NCI-H2196 treated with DMSO at 0.1 percent for 48 hours (cell line): Measurements from ENCODE around the gene CCSER2.
"Not testable (repeated sequence)": the region's sequence is repeated elsewhere in the genome, so short reads cannot be mapped to it uniquely, and the experiment has no call there.

ENCODE experiments used
- DNase-seq: peaks from one replicate; lab custom pipeline; 2025; ENCODE audit not compliant: unreplicated experiment; lab: John Stamatoyannopoulos, UW

CCSER2 gene, protein sequence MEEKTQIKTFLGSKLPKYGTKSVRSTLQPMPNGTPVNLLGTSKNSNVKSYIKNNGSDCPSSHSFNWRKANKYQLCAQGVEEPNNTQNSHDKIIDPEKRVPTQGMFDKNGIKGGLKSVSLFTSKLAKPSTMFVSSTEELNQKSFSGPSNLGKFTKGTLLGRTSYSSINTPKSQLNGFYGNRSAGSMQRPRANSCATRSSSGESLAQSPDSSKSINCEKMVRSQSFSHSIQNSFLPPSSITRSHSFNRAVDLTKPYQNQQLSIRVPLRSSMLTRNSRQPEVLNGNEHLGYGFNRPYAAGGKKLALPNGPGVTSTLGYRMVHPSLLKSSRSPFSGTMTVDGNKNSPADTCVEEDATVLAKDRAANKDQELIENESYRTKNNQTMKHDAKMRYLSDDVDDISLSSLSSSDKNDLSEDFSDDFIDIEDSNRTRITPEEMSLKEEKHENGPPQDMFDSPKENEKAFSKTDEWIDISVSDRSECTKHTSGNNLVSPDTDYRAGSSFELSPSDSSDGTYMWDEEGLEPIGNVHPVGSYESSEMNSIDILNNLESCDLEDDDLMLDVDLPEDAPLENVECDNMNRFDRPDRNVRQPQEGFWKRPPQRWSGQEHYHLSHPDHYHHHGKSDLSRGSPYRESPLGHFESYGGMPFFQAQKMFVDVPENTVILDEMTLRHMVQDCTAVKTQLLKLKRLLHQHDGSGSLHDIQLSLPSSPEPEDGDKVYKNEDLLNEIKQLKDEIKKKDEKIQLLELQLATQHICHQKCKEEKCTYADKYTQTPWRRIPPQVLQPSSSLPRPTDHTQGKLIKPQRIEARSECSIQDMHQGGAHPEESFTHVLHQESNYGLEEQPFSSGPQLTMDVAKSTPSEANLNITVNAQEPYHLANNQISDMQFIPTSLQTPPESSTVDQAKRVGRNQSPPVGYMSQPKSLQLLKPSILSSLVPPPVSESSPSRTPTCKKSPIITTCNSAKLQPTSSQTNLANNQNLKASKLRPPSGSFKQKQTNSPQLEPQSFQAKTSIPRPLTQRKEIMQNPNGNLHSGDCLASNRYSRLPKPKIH

DNA sequence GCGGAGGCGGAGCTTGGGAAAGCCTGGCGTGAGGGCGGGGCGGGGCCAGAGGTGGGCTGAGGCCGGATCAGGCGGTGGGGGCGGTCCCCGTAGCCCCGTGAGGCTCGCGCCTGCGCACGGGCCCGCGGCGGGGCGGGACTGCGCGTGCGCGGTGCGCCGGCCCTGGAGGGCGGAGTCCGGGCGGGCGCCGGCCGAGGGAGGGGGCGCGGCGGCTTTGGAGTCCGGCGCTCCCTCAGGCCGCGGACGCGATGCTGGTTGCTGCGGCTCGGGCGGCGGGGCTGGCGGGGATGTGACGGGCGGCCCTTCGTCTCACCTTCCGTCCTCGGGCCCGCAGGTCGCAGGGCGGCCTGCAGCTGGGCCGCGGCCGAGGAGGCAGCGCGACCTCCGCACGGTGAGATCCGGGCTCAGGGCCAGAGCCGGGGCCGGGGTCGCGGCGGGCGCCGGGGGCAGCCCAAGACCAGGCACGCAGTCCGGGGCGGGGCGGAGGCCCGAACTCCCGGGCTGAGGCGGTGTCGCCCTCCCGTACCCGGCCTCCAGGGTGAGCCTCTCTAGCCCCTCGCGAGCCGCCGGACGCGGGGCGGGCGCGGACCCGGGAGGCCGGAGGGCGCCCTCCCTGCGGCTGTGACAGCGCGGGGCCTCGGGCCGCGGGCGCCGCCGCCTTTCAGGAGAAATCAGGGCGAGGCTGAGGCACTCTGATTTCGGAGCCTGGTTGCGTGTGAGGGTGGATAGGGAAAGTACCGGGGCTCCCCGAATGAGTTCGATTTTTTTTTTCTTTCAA, at the start of gene CCSER2:
CCSER2 (plus strand) TSS at position 172 of the 778 bp plus-strand sequence. CDS start 42,464 bp downstream, outside the sequence.
- peak; percentile 63 for DNase-seq

DNA sequence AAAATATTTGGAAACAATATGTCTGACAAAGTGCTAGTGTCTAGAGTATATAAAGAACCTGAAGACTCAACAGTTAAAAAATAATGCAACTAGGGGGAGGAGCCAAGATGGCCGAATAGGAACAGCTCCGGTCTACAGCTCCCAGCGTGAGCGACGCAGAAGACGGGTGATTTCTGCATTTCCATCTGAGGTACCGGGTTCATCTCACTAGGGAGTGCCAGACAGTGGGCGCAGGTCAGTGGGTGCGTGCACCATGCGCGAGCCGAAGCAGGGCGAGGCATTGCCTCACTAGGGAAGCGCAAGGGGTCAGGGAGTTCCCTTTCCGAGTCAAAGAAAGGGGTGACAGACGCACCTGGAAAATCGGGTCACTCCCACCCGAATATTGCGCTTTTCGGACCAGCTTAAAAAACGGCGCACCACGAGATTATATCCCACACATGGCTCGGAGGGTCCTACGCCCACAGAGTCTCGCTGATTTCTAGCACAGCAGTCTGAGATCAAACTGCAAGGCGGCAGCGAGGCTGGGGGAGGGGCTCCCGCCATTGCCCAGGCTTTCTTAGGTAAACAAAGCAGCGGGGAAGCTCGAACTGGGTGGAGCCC, 48.4 kb upstream of the CCSER2 start:
- DNase-seq = not testable (repeated sequence)

DNA sequence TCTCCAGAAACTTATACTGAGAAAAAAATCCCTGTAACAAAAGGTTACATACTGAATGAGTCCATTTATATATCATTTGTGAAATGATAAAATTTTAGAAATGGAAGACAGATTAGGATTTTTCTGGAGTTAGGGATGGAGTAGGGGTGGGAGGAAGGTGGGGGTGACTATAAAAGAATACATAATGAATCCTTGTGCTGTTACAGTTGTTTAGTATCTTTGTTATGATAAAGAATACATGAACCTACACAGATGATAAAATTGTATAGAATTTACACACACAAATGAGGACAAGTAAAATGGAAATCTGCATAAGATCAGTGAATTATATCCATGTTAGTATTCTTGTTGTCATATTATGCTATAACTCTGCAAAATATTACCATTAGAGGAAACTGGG, 41.7 kb upstream of the CCSER2 start:
- no peak for DNase-seq

DNA sequence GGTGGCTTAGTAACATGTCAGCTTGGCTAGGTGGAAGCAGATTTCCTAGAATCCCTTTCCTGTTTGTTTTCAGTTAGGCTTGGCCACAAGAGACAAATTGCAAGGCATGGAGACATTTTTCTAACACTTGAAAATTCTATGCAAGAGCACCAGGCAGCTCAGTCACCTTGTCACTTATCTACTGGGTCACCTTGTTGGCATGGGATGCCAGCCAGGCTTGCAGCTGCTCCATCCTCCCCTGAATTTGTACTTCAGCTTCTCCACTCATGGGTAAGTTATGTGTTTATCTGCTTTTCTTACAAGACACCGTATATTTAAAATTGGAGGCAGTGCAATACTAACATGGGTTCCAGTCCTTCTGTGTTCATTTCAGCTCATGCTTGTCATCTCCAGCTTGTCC, 40.2 kb upstream of the CCSER2 start:
- no peak for DNase-seq

DNA sequence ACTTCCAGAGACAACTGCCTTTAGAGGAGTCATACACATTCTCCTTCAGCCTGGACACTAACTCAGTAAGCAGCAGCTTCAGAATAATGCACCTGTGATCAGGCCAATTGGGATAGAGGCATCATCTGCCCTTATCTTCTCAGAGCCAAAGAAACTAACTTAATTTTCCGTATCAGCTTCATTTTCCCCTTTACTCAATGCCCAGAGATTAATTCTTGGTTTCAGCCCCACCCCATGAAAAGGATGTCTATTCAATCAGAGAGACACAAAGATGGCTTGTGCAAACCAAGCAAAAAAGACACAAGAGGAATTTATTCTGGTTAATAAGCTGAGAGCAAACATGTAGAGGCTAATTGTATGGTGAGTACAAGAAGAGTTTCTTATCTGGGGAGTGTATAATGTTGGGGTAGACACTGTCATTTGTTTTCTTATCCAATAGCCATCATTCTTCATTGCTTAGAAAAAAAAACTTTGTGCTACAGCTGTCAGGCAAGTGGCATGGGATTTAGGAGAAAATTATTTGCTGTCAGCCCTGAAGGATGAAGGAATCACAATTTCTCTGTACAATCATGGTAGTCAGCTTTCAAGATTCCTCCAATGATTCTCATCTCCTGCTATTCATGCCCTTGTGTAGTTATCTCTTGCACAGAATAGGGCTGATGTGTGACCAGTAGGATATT, 38.7 kb upstream of the CCSER2 start:
- DNase-seq = no peak

DNA sequence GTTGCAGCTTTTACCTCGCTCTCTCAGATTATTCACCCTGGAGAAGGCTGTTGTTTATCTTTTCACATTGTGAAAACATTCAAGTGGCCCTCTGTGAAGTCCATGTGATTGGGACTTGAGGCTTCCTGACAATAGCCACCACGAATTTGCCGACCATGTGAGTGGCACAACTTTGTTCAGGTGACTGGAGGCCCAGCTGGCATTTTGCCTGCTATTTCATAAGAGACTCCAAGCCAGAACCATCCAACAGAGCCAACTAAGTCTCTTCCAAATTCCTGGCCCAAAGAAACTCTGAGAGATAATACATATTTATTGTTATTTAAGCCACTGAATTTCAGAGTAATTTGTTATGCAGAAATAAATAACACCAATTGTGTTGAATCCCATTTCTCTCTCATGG, 38.2 kb upstream of the CCSER2 start:
- no peak for DNase-seq

DNA sequence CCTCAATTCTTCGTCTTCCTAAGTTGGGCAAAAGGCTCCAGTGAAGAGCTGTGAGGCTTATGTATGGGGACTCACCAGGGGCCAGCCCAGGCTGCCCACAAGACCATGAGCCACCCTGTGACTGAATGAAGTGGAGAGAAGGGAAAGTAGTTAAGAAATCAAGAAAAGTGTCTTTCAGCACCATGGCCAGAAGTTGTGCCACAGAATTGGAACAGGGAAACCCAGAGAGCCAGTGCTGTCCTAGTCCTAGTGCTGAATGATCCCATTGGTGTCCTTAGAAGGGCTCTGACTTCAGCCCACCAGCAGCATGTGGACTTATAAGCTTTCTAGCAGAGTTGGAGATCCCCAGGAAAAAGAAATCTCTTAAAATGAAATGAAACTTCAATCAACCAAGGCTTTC, 37.0 kb upstream of the CCSER2 start:
- DNase-seq = no peak

DNA sequence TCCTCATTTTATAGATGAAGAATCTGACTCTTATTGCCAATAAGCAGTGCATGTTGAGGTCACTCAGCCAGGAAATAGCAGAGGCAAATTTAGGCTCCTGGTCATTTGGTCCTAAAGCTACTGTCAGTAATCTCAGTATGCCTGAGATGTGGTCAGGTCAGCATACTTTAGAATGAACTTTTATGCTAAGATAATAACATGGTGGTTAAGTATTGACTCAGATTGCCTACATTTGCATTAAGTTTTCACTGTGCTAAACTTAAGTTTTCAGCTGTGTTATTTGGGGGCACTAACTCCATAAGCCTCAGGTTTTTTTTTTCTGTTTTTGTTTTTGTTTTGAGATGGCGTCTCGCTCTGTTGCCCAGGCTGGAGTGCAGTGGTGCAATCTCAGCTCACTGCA, 35.9 kb upstream of the CCSER2 start:
- no peak for DNase-seq

DNA sequence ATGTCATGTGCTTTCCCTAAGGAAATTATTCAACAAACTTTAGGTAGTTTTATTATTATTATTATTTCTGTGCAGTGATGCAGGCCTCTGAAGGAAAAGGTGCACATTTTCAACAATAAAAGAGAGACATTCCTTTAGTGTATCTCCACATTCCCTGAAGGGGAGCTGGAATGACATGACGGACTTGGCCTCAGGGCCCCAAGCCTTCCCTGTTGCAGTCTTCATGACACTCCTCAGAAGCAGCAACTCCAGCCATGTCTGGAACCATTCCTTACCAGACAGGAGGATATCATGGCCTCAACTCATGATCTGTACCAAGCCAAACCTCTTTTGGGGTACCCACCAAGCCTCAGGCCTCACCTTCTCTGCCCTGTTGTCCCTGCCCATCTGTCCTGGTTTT, 35.2 kb upstream of the CCSER2 start:
- DNase-seq = no peak

DNA sequence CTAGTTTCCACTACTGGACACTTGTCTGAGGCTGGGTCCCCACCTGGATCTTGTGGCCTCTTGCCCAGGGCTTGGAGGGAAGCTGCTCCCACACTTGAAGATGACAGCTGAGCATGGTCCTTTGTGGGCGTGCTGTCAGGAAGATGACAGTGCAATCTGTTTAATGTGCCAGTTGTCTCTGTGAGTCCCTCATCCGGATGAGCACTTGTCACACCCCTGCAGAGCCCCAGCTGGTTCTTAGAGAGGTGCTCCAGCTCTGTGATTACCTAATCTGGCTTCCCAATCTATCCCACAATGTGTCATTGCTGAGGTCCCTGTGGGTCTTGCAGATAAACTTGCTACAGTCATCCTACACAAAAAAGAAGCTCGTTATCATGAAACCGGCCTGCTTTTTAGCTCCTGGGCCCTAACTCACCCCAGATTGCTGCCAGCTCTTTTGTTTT, 34.8 kb upstream of the CCSER2 start:
- DNase-seq = no peak

DNA sequence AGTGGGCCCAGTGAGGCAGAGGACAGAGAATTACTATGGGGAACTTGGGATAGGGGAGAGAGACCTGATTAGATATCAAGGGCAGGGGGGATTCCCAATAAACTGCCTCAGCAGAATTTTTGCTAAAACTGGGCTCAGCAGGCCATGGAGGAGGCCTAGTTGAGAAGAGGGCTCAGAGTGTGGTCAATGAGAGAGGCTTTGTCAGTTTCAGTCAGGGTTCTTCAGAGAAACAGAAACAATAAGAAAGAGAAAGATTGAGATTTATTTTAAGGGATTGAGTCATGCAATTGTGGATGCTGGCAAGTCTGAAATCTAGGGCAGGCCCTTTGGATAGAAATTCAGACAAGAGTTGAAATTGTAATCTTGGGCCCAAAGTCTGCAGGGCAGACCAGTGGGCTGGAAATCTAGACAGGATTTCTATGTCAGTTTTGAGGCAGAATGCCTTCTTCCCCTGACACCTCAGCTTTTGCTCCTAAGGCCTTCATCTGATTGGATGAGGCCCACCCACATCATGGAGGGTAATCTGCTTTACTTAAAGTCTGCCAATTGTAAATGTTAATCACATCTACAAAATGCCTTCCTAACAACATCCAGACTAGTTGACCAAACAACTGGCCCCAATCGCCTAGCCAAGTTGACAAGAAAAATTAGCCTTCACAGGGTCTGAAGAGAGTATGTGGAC, 33.5 kb upstream of the CCSER2 start:
- DNase-seq = no peak

DNA sequence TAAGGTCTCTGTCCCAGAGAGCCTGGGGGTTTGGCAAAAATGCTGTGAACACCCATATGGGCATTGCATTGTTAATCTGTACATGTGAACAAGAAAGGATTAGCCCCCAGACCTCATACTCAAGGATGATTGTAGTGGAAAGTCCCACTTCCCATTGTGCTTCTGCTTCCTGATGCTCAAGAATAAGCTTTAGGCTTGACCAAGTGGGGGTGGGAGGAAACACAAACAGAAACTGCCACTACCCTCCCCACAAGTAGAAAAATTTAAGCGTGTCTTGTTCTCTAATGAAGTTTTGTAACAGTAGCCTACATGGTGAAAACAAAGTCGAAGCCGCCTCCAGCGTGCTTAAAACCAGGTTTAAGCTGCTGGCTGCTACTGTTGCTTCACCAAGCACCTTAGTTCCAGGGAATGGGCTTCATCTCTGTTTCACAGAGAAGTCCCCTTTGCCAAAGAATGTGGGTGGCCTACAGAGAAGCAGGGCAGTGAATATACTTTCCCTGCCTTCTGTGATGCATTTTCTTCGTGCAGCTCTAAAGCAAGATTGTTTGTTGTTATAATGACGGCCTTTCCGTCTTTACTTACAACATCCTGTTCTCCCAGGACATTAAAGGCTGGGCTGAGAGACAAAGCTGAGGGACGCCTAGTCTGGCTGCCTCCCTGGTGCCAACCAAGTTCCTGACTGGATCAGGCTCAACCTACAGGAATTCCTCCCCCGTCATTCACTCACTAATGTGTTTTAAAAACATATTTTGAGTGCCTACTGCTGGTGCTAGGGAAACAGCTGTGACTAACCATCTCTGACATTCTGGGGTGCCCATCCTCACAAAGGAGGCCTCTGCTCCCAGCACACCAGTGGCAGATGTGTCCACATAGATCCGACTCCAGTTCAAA, 32.1 kb upstream of the CCSER2 start:
- DNase-seq = no peak

DNA sequence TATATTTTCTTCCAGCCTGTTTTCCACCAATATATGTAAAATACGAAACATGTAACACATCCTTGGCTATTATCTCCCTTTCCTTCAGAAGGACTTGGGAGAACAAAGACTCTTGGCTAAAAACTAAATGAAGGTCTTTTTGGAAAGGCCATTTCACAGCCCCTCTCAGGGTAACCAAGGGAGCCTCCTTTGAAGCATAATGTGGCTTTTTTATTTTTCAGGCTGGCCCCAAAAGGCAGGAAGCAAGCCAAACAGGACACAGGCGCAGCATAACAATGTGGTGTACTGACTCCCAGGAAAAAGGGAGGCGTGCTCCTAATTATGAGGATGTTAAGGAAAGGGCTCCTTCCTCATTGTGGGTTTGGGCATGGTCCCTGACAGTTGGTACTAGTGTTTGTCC, 30.3 kb upstream of the CCSER2 start:
- DNase-seq = no peak

DNA sequence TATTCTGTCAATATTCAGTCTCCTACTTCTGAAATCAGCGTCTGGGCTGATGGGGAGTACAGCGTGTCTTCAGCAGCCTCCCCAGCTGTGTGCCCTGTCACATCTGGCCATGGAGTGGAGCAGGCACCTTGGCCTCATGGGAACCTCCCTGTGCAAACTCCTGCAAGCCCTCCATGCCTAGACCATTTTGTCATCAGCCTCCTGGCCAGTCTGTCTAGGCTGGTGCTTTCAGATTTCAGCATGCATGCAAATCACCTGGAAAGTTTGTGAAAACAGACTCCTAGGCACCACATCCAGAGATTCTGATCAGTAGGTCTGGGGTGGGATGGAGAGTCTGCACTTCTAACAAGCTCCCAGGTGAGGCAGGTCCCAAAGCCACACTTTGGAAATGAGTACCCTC, 26.2 kb upstream of the CCSER2 start:
- DNase-seq = no peak

DNA sequence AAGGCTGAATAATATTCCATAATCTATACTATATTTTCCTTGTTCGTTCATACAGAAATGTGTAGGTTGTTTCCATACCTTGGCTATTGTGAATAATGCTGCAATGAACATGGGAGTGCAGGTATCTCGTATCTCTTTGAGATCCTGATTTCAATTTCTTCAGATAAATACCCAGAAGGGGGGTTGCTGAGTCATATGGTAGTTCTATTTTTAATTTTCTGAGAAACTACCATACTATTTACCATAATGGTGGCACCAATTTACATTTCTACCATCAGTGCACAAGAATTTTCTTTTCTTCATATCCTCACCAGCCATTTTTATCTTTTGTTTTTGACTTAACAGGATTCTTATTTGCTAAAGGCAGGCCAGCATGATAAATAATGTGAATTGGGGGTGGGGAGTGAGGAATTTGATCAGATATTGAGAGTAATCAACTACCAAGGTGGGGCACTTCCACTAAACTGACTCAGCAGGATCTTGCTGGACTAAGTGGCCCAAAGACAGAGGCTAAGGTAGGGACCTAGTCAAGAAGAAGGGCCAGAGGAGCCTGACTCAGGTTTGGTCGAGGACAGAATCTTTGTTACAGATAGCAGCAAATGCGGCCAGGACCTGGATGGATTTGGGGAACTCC, 21.5 kb upstream of the CCSER2 start:
- no peak for DNase-seq

DNA sequence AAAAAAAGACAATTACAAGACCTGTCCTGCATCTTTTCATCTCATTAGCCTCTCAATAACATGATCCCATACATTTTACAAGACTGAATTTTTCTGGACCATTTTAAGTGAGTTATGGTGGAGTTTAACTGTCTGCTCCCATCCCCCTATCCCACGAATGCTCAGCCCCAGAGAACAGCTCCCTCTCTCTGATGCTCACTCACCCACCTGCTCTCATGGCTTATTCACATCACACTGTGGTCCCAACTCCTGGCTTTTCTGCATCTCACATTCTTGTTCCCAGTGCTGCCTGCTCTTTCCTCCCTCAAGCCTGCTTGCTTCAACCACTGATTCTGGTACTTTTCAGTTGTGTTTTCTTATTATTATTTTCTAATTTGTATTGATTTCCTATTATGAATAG, 20.4 kb upstream of the CCSER2 start:
- DNase-seq = no peak

DNA sequence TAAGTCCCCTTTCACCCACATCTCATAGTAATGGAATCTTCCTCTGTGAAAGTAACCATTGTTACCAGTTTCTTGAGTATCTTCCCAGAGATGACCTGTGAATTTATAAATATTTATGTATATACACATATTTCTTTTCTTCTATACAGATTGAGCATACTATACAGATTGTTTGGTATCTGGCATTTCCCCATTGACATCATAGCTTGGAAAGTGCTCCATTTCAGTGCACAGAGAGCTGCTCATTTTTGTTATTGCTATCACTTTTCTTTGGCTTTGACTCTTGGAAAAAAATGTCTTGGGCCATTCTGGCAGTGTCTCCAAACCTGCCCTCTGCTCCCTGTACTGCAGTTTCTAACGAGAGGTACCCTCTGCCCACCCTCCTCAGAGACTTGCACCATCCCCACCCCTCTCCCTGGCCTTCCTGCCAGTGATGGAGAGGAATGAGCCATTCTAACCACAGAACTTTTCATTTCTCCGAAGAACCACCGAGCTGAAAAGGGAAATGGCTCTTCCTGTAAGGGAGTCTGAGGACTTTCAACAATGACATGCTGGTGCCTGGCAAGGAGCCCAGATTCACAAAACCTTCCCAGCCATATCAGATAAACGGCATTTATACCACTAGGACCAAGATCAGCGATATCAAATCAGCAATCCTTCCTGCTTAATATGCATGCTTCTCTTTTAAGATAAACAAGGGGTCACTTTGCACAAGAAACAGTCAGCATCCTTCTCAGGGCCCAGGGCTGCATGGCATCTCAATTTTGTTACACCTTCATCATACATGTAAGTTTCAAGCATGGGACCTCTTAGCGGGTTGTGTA, 19.7 kb upstream of the CCSER2 start:
- peak; percentile 35 for DNase-seq
